Endothelial cell of umbilical vein (primary cell): ENCODE measurements around the gene TWF2. TPM values are rescaled to one million over a fixed set of nuclear protein-coding genes. Genes with fewer than 3 reads are reported as not detected.

ENCODE experiments used
- BruUV-seq: library from RNA; stranded (reverse); fragments of 400-500 nt; replicated peaks from 2 replicates; lab custom pipeline; 2021; lab: Mats Ljungman, UMichigan
- CTCF ChIA-PET: fragments of 300-600, 350-600 bp; sonication (Branson Sonifier 250); formaldehyde crosslinking; loops from one replicate; lab custom pipeline; 2021; ENCODE audit warnings: antibody characterized with exemption, inconsistent platforms; lab: Charles Lee
- POLR2A ChIA-PET: fragments of 300-600, 350-600 bp; sonication (Branson Sonifier 250); formaldehyde crosslinking; loops from one replicate; lab custom pipeline; 2021; ENCODE audit warnings: antibody characterized with exemption, inconsistent platforms; lab: Charles Lee
- DNase-seq: peaks from one replicate; pipeline ENCODE4 v3.0.0-alpha.2; 2011; ENCODE audit warnings: low read depth, low spot score
- FAIRE-seq: peaks from 2 replicates; lab custom pipeline; 2011; peaks lifted over from hg19 to GRCh38; lab: Jason Lieb, UNC
- H2AFZ ChIP-seq: 2 replicates; pipeline ENCODE4 v1.6.0; 2012; ENCODE audit warnings: low read depth, low read length, control low read depth, inconsistent platforms
- H3K27ac ChIP-seq: 2 replicates; pipeline ENCODE4 v1.5.1; 2011; ENCODE audit warnings: low read depth, mild to moderate bottlenecking, control low read depth, low read length, moderate library complexity; ENCODE audit not compliant: insufficient read depth
- H3K27me3 ChIP-seq, 2 experiments: 2 replicates each; pipeline versions ENCODE4 v1.6.0 to v1.6.1; 2011; ENCODE audit warnings: low read length in 2 of 2, mixed read lengths in 1 of 2; ENCODE audit not compliant: control insufficient read depth in 2 of 2, insufficient read depth in 2 of 2
- H3K36me3 ChIP-seq, 2 experiments: 2 replicates in 1 of 2; 3 replicates in 1 of 2; pipeline ENCODE4 v1.5.1; 2011; ENCODE audit warnings: low read length in 2 of 2, mild to moderate bottlenecking in 1 of 2, moderate library complexity in 1 of 2; ENCODE audit not compliant: control insufficient read depth in 2 of 2, insufficient read depth in 2 of 2; ENCODE audit errors: extremely low read depth in 1 of 2
- H3K4me1 ChIP-seq: 3 replicates; pipeline ENCODE4 v1.5.1; 2011; ENCODE audit warnings: mild to moderate bottlenecking, low read length; ENCODE audit not compliant: control insufficient read depth, insufficient read depth; ENCODE audit errors: extremely low read depth
- H3K4me2 ChIP-seq: 2 replicates; pipeline ENCODE4 v1.6.1; 2011; ENCODE audit warnings: low read length, control low read depth, mixed read lengths; ENCODE audit not compliant: insufficient read depth
- H3K4me3 ChIP-seq, 3 experiments: fragments of 200-600 bp in 1 of 3; sonication (generic), shearing (Covaris generic) in 1 of 3; replicated peaks in 1 of 3; 2 replicates each; pipeline ENCODE4 v1.5.1; 2011 to 2016; ENCODE audit warnings: control low read depth in 3 of 3, low read length in 3 of 3, mild to moderate bottlenecking in 2 of 3, inconsistent platforms in 1 of 3, low read depth in 1 of 3, moderate library complexity in 1 of 3; ENCODE audit not compliant: insufficient read depth in 1 of 3
- H3K79me2 ChIP-seq: 2 replicates; pipeline ENCODE4 v1.6.0; 2012; ENCODE audit warnings: low read length, inconsistent platforms; ENCODE audit not compliant: control insufficient read depth, insufficient read depth
- H3K9ac ChIP-seq: replicated peaks from 2 replicates; pipeline ENCODE3; 2011; ENCODE audit warnings: low read length, control low read depth; ENCODE audit not compliant: insufficient read depth; ENCODE audit errors: extremely low read depth
- H3K9me1 ChIP-seq: replicated peaks from 3 replicates; pipeline ENCODE4 v1.6.0; 2011; ENCODE audit warnings: mild to moderate bottlenecking, low read length; ENCODE audit not compliant: control insufficient read depth, insufficient read depth; ENCODE audit errors: extremely low read depth
- H3K9me3 ChIP-seq: replicated peaks from 2 replicates; pipeline ENCODE4 v1.5.1; 2012; ENCODE audit warnings: low read length, inconsistent platforms; ENCODE audit not compliant: control insufficient read depth, insufficient read depth
- H4K20me1 ChIP-seq: replicated peaks from 2 replicates; pipeline ENCODE3; 2011; ENCODE audit warnings: mild to moderate bottlenecking, low read length; ENCODE audit not compliant: control insufficient read depth, insufficient read depth; ENCODE audit errors: extremely low read depth
- EZH2 ChIP-seq: IDR thresholded peaks from 2 replicates; pipeline ENCODE4 v1.6.1; 2012; ENCODE audit warnings: borderline replicate concordance, low read depth, mild to moderate bottlenecking, moderate library complexity, low read length, inconsistent platforms; ENCODE audit not compliant: severe bottlenecking
- FOS ChIP-seq: IDR thresholded peaks from 2 replicates; pipeline ENCODE4 v1.6.1; 2011; ENCODE audit warnings: mild to moderate bottlenecking, low read length, moderate library complexity, borderline replicate concordance; ENCODE audit not compliant: insufficient read depth
- GATA2 ChIP-seq: IDR thresholded peaks from 2 replicates; pipeline ENCODE4 v1.7.0; 2011; ENCODE audit warnings: low read depth, mild to moderate bottlenecking, moderate library complexity, mixed read lengths, low read length; ENCODE audit not compliant: insufficient read length, insufficient read depth
- JUN ChIP-seq: IDR thresholded peaks from 2 replicates; pipeline ENCODE4 v1.6.1; 2011; ENCODE audit warnings: borderline replicate concordance, low read depth; ENCODE audit not compliant: insufficient read length, insufficient read depth
- MYC ChIP-seq: IDR thresholded peaks from one replicate; pipeline ENCODE4 v1.6.1; 2011; ENCODE audit warnings: mild to moderate bottlenecking, low read depth, low read length
- POLR2A ChIP-seq: IDR thresholded peaks from 2 replicates; pipeline ENCODE4 v1.6.1; 2012; ENCODE audit warnings: low read depth, mild to moderate bottlenecking, control low read depth, low read length
- POLR2AphosphoS5 ChIP-seq: IDR thresholded peaks from 2 replicates; pipeline ENCODE4 v1.6.1; 2012; ENCODE audit warnings: low read depth, mild to moderate bottlenecking, control low read depth, low read length, moderate library complexity; ENCODE audit not compliant: insufficient read depth
- dilution Hi-C: fragments of 300-500 bp; cut with MboI; formaldehyde crosslinking; loops from one replicate; pipeline ENCODE4 v1.15.0; 2019; ENCODE audit warnings: low sequenced_read_pairs; ENCODE audit not compliant: extremely low pct_ligation_motif_present
- intact Hi-C: fragments of 100-400 bp; cut with micrococcal nuclease; formaldehyde crosslinking; loops from one replicate; pipeline ENCODE4 v1.10.0; 2022
- polyA plus RNA-seq, 4 experiments: library from polyadenylated mRNA; depleted of rRNA in 3 of 4; stranded (reverse) in 3 of 4; unstranded in 1 of 4; fragments of >200 nt; gene quantifications; 2 replicates each; pipeline versions ENCODE4 v1.2.1 to v1.2.3, GENCODE V29; 2011 to 2012; ENCODE audit warnings: missing spikeins in 1 of 4
- total RNA-seq: library from RNA; stranded (reverse); gene quantifications from 2 replicates; pipeline ENCODE4 v1.2.3, GENCODE V29; 2021
- TF ChIP-seq, protein P1 (sequence below): IDR thresholded peaks from 2 replicates; pipeline ENCODE4 v1.6.1; 2011; ENCODE audit not compliant: insufficient read depth, insufficient read length
- TF ChIP-seq, protein P2 (sequence below), 2 donors: IDR thresholded peaks; 1 replicate in 1 of 2; 2 replicates in 1 of 2; pipeline ENCODE4 v1.5.1; 2011; ENCODE audit warnings: low read length in 2 of 2, mild to moderate bottlenecking in 2 of 2, moderate library complexity in 2 of 2, control low read depth in 1 of 2, inconsistent platforms in 1 of 2, low read depth in 1 of 2; ENCODE audit not compliant: insufficient read depth in 1 of 2; ENCODE audit errors: extremely low read depth in 1 of 2

The TWF2 gene
- total and polyA plus RNA-seq, 2 donors (not counting 3 experiments of a cell fraction or from before 2014, with no cell fraction given): 82.9 to 134 TPM

DNA sequence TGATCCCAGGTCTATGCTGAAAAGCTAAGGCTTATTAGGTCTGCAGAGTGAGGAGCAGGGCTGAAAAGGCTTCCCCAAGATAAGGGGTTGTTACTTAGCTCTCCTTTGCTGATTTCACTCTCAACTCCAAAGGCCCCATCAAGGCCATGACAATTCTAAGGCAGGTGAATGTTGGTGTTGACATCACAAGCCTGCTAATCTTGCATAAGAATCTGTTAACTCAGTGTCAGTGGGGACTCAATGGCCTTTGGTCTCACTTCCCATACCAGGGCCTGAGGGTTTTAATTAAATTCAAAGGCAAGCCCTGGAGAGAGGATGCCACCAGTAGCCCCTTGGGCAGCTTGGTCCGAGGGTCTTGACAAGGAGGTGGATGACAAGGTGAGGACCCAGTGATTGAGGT, 50.4 kb downstream of the TWF2 start:
- POLR2A ChIA-PET: no interaction called here
- no peak for DNase-seq
- dilution Hi-C loops (no loop called here), intact Hi-C loops (no loop called here)
- no TSS peak for BruUV-seq
- H3K4me2 ChIP-seq: no peak overlapping the region
- no peak overlapping the region for H3K9ac ChIP-seq
- no peaks in the 10 kb centered on the region for H4K20me1 ChIP-seq
- no peaks in the 10 kb centered on the region for H3K36me3 ChIP-seq
- TF ChIP-seq, protein P1, sequence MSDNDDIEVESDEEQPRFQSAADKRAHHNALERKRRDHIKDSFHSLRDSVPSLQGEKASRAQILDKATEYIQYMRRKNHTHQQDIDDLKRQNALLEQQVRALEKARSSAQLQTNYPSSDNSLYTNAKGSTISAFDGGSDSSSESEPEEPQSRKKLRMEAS: no peak
- TF ChIP-seq EZH2 (no peak), POLR2A (no peak), JUN (no peak), FOS (no peak), POLR2AphosphoS5 (no peak), MYC (no peak), GATA2 (no peak)
- TF ChIP-seq, protein P2, sequence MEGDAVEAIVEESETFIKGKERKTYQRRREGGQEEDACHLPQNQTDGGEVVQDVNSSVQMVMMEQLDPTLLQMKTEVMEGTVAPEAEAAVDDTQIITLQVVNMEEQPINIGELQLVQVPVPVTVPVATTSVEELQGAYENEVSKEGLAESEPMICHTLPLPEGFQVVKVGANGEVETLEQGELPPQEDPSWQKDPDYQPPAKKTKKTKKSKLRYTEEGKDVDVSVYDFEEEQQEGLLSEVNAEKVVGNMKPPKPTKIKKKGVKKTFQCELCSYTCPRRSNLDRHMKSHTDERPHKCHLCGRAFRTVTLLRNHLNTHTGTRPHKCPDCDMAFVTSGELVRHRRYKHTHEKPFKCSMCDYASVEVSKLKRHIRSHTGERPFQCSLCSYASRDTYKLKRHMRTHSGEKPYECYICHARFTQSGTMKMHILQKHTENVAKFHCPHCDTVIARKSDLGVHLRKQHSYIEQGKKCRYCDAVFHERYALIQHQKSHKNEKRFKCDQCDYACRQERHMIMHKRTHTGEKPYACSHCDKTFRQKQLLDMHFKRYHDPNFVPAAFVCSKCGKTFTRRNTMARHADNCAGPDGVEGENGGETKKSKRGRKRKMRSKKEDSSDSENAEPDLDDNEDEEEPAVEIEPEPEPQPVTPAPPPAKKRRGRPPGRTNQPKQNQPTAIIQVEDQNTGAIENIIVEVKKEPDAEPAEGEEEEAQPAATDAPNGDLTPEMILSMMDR (IDR thresholded peaks at IDR 0.05; ENCODE audit: extremely low read depth in 1 of 2, insufficient read depth in 1 of 2, low read depth in 1 of 2, low read length in 2 of 2): no peak
- H3K27ac ChIP-seq: no peak overlapping the region
- H2AFZ ChIP-seq: no peak overlapping the region
- no peaks in the 10 kb centered on the region for H3K4me1 ChIP-seq
- no peak for FAIRE-seq
- no peaks in the 10 kb centered on the region for H3K9me1 ChIP-seq
- no peaks in the 10 kb centered on the region for H3K9me3 ChIP-seq
- H3K4me3 ChIP-seq: no peak overlapping the region
- CTCF ChIA-PET: interaction anchor here (1.1 to 1.6 kb wide), 3 partner anchors 9 to 32 kb away, joined by 3 to 6 read pairs (median 3); no protein-coding TSS in a partner anchor
- no peaks in the 10 kb centered on the region for H3K27me3 ChIP-seq
- no peaks in the 10 kb centered on the region for H3K79me2 ChIP-seq
